ENCODE results near the gene NEDD4L. TPM values are rescaled to one million over a fixed set of nuclear protein-coding genes. Genes with fewer than 3 reads are reported as not detected.

Gene NEDD4L
- total RNA-seq, 1 donor from 2014 or later, result 3.7 TPM

GRCh38 chr18:58091099-58091611 lies 47.1 kb downstream of the NEDD4L start:
- intact Hi-C loops (cut with micrococcal nuclease), result no loop called here

GRCh38 chr18:58093311-58093803 lies 49.3 kb downstream of the NEDD4L start:
- intact Hi-C loops (cut with micrococcal nuclease), result no loop called here

- intact Hi-C loops (cut with micrococcal nuclease), result no loop called here
Observed at GRCh38 chr18:58095222-58095621, 51.2 kb downstream of the NEDD4L start.

GRCh38 chr18:58095655-58096054 lies 51.6 kb downstream of the NEDD4L start:
- intact Hi-C loops (cut with micrococcal nuclease), result no loop called here

GRCh38 chr18:58096658-58097057 lies 52.6 kb downstream of the NEDD4L start:
- intact Hi-C loops (cut with micrococcal nuclease), result no loop called here

- intact Hi-C loops (cut with micrococcal nuclease), result no loop called here
Observed at GRCh38 chr18:58097121-58097906, 53.3 kb downstream of the NEDD4L start.

GRCh38 chr18:58097907-58098166 lies 53.8 kb downstream of the NEDD4L start:
- intact Hi-C loops (cut with micrococcal nuclease), result no loop called here

GRCh38 chr18:58098706-58099105 lies 54.7 kb downstream of the NEDD4L start:
- intact Hi-C loops (cut with micrococcal nuclease), result no loop called here

- intact Hi-C loops (cut with micrococcal nuclease), result no loop called here
Observed at GRCh38 chr18:58100154-58100553, 56.1 kb downstream of the NEDD4L start.

- intact Hi-C loops (cut with micrococcal nuclease), result no loop called here
Observed at GRCh38 chr18:58101291-58101794, 57.3 kb downstream of the NEDD4L start.

- intact Hi-C loops (cut with micrococcal nuclease), result no loop called here
Observed at GRCh38 chr18:58102018-58102417, 58.0 kb downstream of the NEDD4L start.

- intact Hi-C loops (cut with micrococcal nuclease), result no loop called here
Observed at GRCh38 chr18:58102875-58103274, 58.8 kb downstream of the NEDD4L start.

- intact Hi-C loops (cut with micrococcal nuclease), result no loop called here
Observed at GRCh38 chr18:58103339-58103985, 59.4 kb downstream of the NEDD4L start.

GRCh38 chr18:58104096-58104495 lies 60.1 kb downstream of the NEDD4L start:
- intact Hi-C loops (cut with micrococcal nuclease), result no loop called here

- intact Hi-C loops (cut with micrococcal nuclease), result no loop called here
Observed at GRCh38 chr18:58105206-58105887, 61.3 kb downstream of the NEDD4L start.

GRCh38 chr18:58105888-58106260 lies 61.8 kb downstream of the NEDD4L start:
- intact Hi-C loops (cut with micrococcal nuclease), result no loop called here

- intact Hi-C loops (cut with micrococcal nuclease), result no loop called here
Observed at GRCh38 chr18:58106289-58107070, 62.5 kb downstream of the NEDD4L start.

GRCh38 chr18:58109256-58109655 lies 65.2 kb downstream of the NEDD4L start:
- intact Hi-C loops (cut with micrococcal nuclease), result no loop called here

- intact Hi-C loops (cut with micrococcal nuclease), result no loop called here
Observed at GRCh38 chr18:58110398-58110797, 66.4 kb downstream of the NEDD4L start.

GRCh38 chr18:58112174-58112573 lies 68.1 kb downstream of the NEDD4L start:
- intact Hi-C loops (cut with micrococcal nuclease), result no loop called here

GRCh38 chr18:58113337-58113736 lies 69.3 kb downstream of the NEDD4L start:
- intact Hi-C loops (cut with micrococcal nuclease), result loop anchor here (1.0 kb wide), 1 partner anchor 22 kb away; no protein-coding TSS in a partner anchor

Measured in T-helper 2 cell treated with Interferon-gamma antibody and Interleukin-4, amounts not matched to agents 100 ng/mL and 5 ng/mL, for 36 hours (primary cell).